A673 (cell line): ENCODE results near the gene IMMP2L. TPM values are rescaled to one million over a fixed set of nuclear protein-coding genes. Genes with fewer than 3 reads are reported as not detected.

Experiments
- BruUV-seq: library from RNA; stranded (reverse); fragments of 400-500 nt; replicated peaks from 2 replicates; lab custom pipeline; 2021; lab: Mats Ljungman, UMichigan
- CTCF ChIA-PET: fragments of 300-600 bp; sonication (Branson Sonifier 250); formaldehyde crosslinking; loops from one replicate; lab custom pipeline; 2022; ENCODE audit warnings: antibody characterized with exemption; lab: Charles Lee
- POLR2A ChIA-PET: fragments of 300-600 bp; sonication (Branson Sonifier 250); formaldehyde crosslinking; loops from one replicate; lab custom pipeline; 2022; ENCODE audit warnings: antibody characterized with exemption; ENCODE audit not compliant: low non-redundant PET; lab: Charles Lee
- DNase-seq: peaks from one replicate; pipeline ENCODE4 v3.0.0-alpha.2; 2015; ENCODE audit warnings: low spot score
- H3K27ac ChIP-seq: fragments of 200-600 bp; sonication (generic); 2 replicates; pipeline ENCODE4 v1.5.1; 2016; ENCODE audit warnings: mixed run types, low read depth, mild to moderate bottlenecking, mixed read lengths, antibody characterized with exemption, low read length; ENCODE audit not compliant: poor library complexity, severe bottlenecking
- H3K27me3 ChIP-seq: fragments of 200-600 bp; sonication (generic); replicated peaks from 2 replicates; pipeline ENCODE4 v1.6.1; 2017; ENCODE audit warnings: mixed run types, low read depth, mild to moderate bottlenecking, mixed read lengths, antibody characterized with exemption, low read length; ENCODE audit not compliant: insufficient read depth, poor library complexity
- H3K36me3 ChIP-seq: fragments of 200-600 bp; sonication (generic); 2 replicates; pipeline ENCODE4 v1.6.1; 2016; ENCODE audit warnings: mixed run types, mild to moderate bottlenecking, mixed read lengths, antibody characterized with exemption, low read length; ENCODE audit not compliant: insufficient read depth, poor library complexity, severe bottlenecking
- H3K4me1 ChIP-seq: fragments of 200-600 bp; sonication (generic); 2 replicates; pipeline ENCODE4 v1.6.1; 2017; ENCODE audit warnings: mixed run types, mild to moderate bottlenecking, mixed read lengths, antibody characterized with exemption, low read length; ENCODE audit not compliant: insufficient read depth, poor library complexity, severe bottlenecking
- H3K4me3 ChIP-seq: fragments of 200-600 bp; sonication (generic); 2 replicates; pipeline ENCODE4 v1.5.1; 2016; ENCODE audit warnings: low read depth, mixed run types, mild to moderate bottlenecking, mixed read lengths, low read length; ENCODE audit not compliant: poor library complexity, severe bottlenecking
- H3K9me3 ChIP-seq: fragments of 200-600 bp; sonication (generic); 2 replicates; pipeline ENCODE4 v1.6.1; 2016; ENCODE audit warnings: mixed run types, low read depth, mild to moderate bottlenecking, mixed read lengths, antibody characterized with exemption, low read length; ENCODE audit not compliant: poor library complexity, severe bottlenecking
- CTCF ChIP-seq: fragments of 300-800, 200-600 bp; sonication (generic); conservative IDR thresholded peaks from 2 replicates; pipeline ENCODE4 v1.5.1; 2017; ENCODE audit warnings: low read depth, mild to moderate bottlenecking, antibody characterized with exemption, low read length, moderate library complexity, mixed read lengths
- EZH2 ChIP-seq: fragments of 200-600 bp; sonication (generic); IDR thresholded peaks from 2 replicates; pipeline ENCODE4 v1.6.1; 2017; ENCODE audit warnings: borderline replicate concordance, low read depth, mild to moderate bottlenecking, mixed read lengths, antibody characterized with exemption, low read length; ENCODE audit not compliant: poor library complexity, severe bottlenecking
- intact Hi-C: fragments of 100-400 bp; cut with micrococcal nuclease; formaldehyde crosslinking; loops from one replicate; pipeline ENCODE4 v1.10.0; 2022; ENCODE audit not compliant: unreplicated experiment
- total RNA-seq: library from RNA; stranded (reverse); gene quantifications from 2 replicates; pipeline ENCODE4 v1.2.3, GENCODE V29; 2021

The IMMP2L gene
- total RNA-seq, 1 experiment from 2014 or later, result 10.0 TPM

- no peaks in the 10 kb centered on the region for H3K9me3 ChIP-seq
- no peaks in the 10 kb centered on the region for H3K27me3 ChIP-seq
- H3K4me1 ChIP-seq, result no peaks in the 10 kb centered on the region
- ChIA-PET POLR2A (no interaction called here), CTCF (no interaction called here)
- DNase-seq, result no peak
- H3K36me3 ChIP-seq, result no peaks in the 10 kb centered on the region
- no peak overlapping the region for H3K27ac ChIP-seq
- intact Hi-C loops, result no loop called here
- no TSS peak for BruUV-seq
- no peak for TF ChIP-seq CTCF
- no peak for TF ChIP-seq EZH2
- H3K4me3 ChIP-seq, result no peak overlapping the region
Measured at GRCh38 chr7:110808361-110808760, 753.9 kb downstream of the IMMP2L start.

GRCh38 chr7:110804501-110804900 lies 757.8 kb downstream of the IMMP2L start:
- Histone ChIP-seq H3K27me3 (no peaks in the 10 kb centered on the region), H3K4me3 (no peak overlapping the region), H3K36me3 (no peaks in the 10 kb centered on the region), H3K27ac (no peak overlapping the region), H3K9me3 (no peaks in the 10 kb centered on the region), H3K4me1 (no peaks in the 10 kb centered on the region)
- ChIA-PET POLR2A (no interaction called here), CTCF (no interaction called here)
- TF ChIP-seq EZH2 (no peak), CTCF (no peak)
- intact Hi-C loops, result no loop called here
- no peak for DNase-seq
- no TSS peak for BruUV-seq

GRCh38 chr7:110803602-110804143 lies 758.6 kb downstream of the IMMP2L start:
- no TSS peak for BruUV-seq
- Histone ChIP-seq H3K27ac (no peak overlapping the region), H3K4me1 (no peaks in the 10 kb centered on the region), H3K9me3 (no peaks in the 10 kb centered on the region), H3K36me3 (no peaks in the 10 kb centered on the region), H3K27me3 (no peaks in the 10 kb centered on the region), H3K4me3 (no peak overlapping the region)
- POLR2A ChIA-PET, result no interaction called here
- CTCF ChIA-PET, result no interaction called here
- DNase-seq, result no peak
- TF ChIP-seq EZH2, result no peak
- no peak for TF ChIP-seq CTCF
- intact Hi-C loops, result no loop called here
